Left forelimb (tissue), 1 donor: ENCODE results near the gene KCNV2.

Experiments
- DNase-seq: peaks from one replicate; pipeline ENCODE4 v3.0.0-alpha.2; 2018; ENCODE audit warnings: low spot score

Gene KCNV2

GRCh38 chr9:2720179-2720654, 2.9 kb downstream of the KCNV2 start:
- DNase-seq, result no peak

DNA sequence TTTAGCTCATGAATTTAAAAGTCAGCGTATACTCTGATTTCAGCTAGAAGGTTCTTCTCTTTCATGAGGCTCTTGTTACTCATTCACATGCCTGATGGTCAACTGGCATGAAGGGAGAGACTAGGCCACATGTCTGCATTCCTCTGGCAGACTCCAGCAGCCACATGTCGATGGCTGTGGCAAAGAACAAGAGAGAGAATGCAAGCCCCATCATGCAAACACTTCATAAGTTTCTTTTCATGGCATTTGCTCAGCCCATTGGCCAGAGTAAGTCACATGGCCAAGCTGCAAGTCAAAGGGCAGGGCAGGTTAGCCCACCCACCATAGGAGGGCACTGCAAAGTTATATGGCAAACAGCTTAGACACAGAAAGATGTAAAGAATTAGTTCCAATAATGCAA, 5.4 kb downstream of the KCNV2 start:
- no peak for DNase-seq

DNA sequence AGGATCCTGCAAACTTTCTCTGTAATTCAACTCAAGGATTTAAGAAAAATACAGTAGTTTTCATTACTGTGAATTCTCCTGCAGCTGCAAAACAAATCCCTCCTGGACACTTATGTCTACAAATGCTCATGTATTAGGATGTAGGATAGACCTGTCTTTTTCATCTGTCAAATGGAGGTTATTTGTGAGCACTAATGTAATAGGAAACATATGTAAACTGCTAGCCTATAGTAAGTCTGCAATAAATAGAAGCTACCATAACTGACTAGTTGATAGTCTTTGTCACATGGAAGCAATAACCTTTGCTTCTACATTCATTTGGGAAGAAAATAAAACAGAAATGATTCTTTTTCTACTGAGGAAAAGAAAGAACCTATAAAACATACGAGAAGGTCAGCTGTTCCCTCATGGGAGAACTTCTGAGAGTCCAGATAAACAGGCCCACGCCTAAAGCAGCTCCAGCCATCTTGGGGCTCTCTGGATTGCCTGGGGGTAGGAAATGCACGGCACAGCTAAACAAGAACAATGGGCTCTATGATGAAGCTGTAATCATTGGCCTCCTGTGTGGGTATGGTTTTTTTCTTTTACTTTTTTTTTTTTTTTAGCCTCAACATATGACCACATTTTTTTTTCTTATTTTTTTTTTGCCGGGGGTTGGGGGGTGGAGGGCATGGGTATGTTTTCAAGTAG, 6.2 kb downstream of the KCNV2 start:
- DNase-seq, result no peak

DNA sequence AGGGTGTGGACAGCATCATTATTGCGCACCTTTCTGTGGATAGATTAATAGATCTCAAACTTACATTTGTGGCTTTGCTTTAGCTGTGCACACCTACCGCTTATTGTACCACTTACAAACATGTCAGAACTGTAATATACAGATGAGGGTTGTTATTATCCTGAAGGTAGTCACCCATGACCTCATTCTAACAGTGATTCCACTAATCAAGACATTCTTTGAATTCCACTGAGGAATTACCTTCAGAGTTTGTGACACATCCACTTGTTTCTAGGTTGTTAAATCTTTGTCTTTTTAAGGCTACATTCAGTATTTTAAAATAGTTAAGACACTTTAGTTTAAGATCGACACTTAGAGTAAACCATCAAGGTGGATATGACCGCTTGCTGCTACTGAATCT, 7.8 kb downstream of the KCNV2 start:
- DNase-seq, result no peak

DNA sequence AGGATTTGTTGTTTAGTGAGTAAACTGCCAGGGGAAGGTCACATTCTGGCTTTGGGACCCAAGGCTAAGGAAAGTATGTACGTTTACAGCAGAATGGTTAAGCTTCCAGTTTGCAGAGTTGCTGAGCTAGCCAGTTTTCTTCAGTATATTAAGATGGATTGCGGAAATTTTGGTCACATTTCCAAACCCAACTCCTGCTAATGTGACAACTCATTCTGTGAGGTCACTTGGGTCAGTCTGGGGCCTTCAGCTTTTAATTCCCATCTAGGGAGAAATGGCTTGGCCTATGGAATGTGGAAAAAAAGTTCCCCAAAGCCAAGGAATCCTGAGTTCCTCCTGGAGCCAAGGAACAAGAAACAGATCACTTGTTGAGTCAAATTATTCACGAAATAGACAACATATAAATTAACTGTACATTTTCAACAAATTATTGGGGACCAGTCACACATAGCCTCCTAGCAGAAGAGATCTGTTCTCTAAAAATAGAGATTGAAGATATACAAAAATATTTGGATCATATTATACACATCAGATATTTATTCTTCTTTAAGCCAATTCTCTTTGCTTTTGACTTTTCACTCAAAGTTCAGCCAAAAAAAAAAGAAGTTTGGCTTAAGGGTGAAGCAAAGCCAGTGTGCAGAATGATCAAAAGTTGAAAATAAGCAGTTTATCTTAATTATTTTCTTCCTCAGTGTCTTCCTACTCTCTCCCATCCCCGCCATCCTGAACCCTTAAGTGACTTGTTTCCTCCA, 8.8 kb downstream of the KCNV2 start:
- no peak for DNase-seq

GRCh38 chr9:2726650-2727340, 9.5 kb downstream of the KCNV2 start:
- DNase-seq, result no peak

DNA sequence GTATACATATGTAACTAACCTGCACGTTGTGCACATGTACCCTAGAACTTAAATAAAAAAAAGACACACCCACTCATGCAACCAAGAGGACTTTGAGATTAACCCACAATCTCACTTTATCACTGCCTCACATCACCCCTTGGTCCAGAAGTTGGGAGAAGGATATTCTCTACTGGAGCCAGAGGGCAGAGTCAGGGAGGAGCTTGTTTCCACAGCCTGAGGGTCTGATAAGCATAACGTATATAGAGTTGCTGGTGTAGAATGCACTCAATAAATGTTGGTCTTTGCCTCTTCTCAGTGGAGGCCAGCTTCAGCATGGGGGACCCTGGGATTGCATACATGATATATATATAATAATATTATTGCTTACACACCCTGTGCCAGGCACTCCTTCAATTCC, 10.1 kb downstream of the KCNV2 start:
- DNase-seq, result no peak

GRCh38 chr9:2727966-2728613, 10.8 kb downstream of the KCNV2 start:
- no peak for DNase-seq

DNA sequence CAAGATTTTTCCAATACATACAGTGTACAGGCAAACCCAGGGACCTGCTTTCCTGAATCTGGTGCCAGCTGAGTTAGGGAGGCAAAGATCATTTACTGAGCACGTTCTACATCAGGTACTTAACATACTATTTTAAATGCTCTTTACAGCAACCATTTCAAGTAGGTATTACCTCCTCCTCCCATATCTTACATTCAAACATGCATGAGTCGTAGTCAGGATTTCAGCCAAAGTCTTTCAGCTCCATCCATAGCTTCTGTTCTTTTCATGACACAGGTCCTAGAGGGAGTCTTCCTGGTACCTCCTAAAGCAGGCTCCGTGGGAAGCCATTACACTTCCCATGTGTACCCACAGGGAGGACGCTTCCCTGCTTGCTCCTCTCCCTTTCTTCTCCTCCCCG, 11.7 kb downstream of the KCNV2 start:
- no peak for DNase-seq

- DNase-seq, result no peak
Measured at GRCh38 chr9:2729721-2730120, 12.4 kb downstream of the KCNV2 start.

DNA sequence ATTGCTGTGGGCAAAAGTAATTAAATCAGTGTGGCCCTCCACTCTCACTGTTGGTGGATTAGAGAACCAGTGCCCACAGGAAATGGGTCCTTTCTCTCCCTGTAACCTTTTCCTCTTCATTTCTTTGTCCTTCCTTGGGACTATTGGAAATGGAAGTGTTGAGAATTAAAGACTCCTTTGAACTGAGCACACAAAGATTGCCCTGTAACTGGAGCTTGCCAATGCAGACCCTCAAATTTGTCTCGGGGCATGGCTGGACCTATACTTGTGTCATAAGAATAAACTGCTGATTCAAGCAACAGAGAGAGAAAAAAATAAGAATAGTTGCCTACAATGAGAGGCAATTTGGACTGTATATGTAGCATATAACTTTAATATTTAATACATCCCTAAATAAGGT, 13.7 kb downstream of the KCNV2 start:
- no peak for DNase-seq

DNA sequence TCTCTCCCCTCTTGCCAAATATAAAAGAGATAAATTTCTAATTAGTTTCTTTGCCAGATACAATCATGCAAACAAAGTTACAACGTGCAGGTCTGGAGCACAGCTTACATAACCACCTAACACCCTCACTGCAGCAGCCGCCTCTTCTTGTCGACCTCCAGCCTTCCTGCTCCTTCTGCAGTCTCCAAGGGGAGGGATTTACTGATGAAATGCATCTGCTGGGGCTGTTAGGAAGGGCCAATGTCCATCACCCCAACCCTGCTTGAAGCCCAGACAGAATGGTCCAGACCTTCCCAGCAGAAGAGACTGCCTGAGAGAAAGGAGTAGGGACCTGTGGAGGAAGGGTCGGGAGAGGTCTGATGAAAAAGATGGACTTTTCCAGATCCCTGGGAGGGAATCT, 15.2 kb downstream of the KCNV2 start:
- DNase-seq, result no peak

GRCh38 chr9:2740616-2741015, 23.3 kb downstream of the KCNV2 start:
- DNase-seq, result no peak

GRCh38 chr9:2741441-2742158, 24.3 kb downstream of the KCNV2 start:
- no peak for DNase-seq

- no peak for DNase-seq
Measured at GRCh38 chr9:2742214-2742613, 24.9 kb downstream of the KCNV2 start.

- DNase-seq, result no peak
Measured at GRCh38 chr9:2743937-2744529, 26.7 kb downstream of the KCNV2 start.

GRCh38 chr9:2745560-2746380, 28.5 kb downstream of the KCNV2 start:
- DNase-seq, result no peak

- no peak for DNase-seq
Measured at GRCh38 chr9:2749485-2749884, 32.2 kb downstream of the KCNV2 start.

DNA sequence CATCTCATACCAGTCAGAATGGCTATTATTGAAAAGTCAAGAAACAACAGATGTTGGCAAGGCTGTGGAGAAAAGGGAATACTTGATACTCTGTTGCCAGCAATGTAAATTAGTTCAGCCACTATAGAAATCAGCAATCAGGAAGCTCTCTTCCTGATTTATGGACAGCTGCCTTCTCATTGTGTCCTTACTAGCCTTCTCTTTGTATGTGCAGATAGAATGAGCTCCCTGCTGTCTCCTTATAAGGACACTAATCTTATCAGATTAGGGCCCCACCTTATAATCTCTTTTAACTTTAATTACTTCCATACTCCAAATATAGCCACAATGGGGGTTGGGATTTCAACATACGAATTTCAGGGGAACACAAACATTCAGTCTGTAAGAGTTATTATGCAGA, 38.0 kb downstream of the KCNV2 start:
- no peak for DNase-seq

- DNase-seq, result no peak
Measured at GRCh38 chr9:2758162-2758897, 41.0 kb downstream of the KCNV2 start.
